H1 (cell line): ENCODE measurements around the gene MAJIN. TPM values are rescaled to one million over a fixed set of nuclear protein-coding genes. Genes with fewer than 3 reads are reported as not detected.

Experiments used
- CTCF ChIA-PET: fragments of 300-600 bp; sonication (Branson Sonifier 250); formaldehyde crosslinking; loops from one replicate; lab custom pipeline; 2021; ENCODE audit not compliant: partially characterized antibody; lab: Charles Lee
- POLR2A ChIA-PET: fragments of 300-600 bp; sonication (Branson Sonifier 250); formaldehyde crosslinking; loops from one replicate; lab custom pipeline; 2021; ENCODE audit warnings: inconsistent platforms; ENCODE audit not compliant: partially characterized antibody; lab: Charles Lee
- DNase-seq, 2 experiments: peaks; one replicate each; pipeline versions ENCODE4 v3.0.0 to v3.0.0-alpha.2; 2010 to 2022; ENCODE audit warnings: low spot score in 2 of 2, low read depth in 1 of 2, mixed read lengths in 1 of 2
- FAIRE-seq: peaks from 2 replicates; lab custom pipeline; 2011; peaks lifted over from hg19 to GRCh38; lab: Jason Lieb, UNC
- H2AFZ ChIP-seq: 2 replicates; pipeline ENCODE4 v1.8.1; 2012; ENCODE audit warnings: low read length, inconsistent platforms
- H2AK5ac ChIP-seq: 2 replicates; pipeline ENCODE4 v1.6.1; 2013; ENCODE audit warnings: low read depth, low read length
- H2BK120ac ChIP-seq: replicated peaks from 2 replicates; pipeline ENCODE3; 2013; ENCODE audit warnings: low read depth, low read length, inconsistent platforms
- H2BK12ac ChIP-seq: 2 replicates; pipeline ENCODE4 v1.6.1; 2013; ENCODE audit warnings: low read depth, low read length
- H2BK15ac ChIP-seq: 2 replicates; pipeline ENCODE4 v1.6.1; 2013; ENCODE audit warnings: low read length
- H2BK20ac ChIP-seq: 2 replicates; pipeline ENCODE4 v1.6.1; 2013; ENCODE audit warnings: low read length
- H2BK5ac ChIP-seq: 2 replicates; pipeline ENCODE4 v1.6.1; 2013; ENCODE audit warnings: low read depth, low read length
- H3K14ac ChIP-seq: 2 replicates; pipeline ENCODE4 v1.6.1; 2013; ENCODE audit warnings: inconsistent platforms; ENCODE audit not compliant: insufficient read length
- H3K18ac ChIP-seq: 2 replicates; pipeline ENCODE4 v1.6.1; 2013; ENCODE audit warnings: low read length; ENCODE audit errors: extremely low read depth
- H3K23ac ChIP-seq: 2 replicates; pipeline ENCODE4 v1.6.1; 2013; ENCODE audit warnings: inconsistent platforms; ENCODE audit not compliant: insufficient read length
- H3K23me2 ChIP-seq: 2 replicates; pipeline ENCODE4 v1.6.1; 2013; ENCODE audit warnings: low read depth, low read length
- H3K27ac ChIP-seq: 2 replicates; pipeline ENCODE4 v1.6.1; 2011; ENCODE audit warnings: low read depth, low read length, inconsistent platforms
- H3K27me3 ChIP-seq, 4 experiments: replicated peaks in 1 of 4; 1 replicate in 1 of 4; 2 replicates in 3 of 4; pipeline versions ENCODE4 v1.6.1 to v1.8.1; 2011 to 2013; ENCODE audit warnings: low read length in 3 of 4, mild to moderate bottlenecking in 3 of 4, inconsistent platforms in 2 of 4, mixed read lengths in 2 of 4, moderate library complexity in 1 of 4; ENCODE audit not compliant: control insufficient read depth in 3 of 4, insufficient read depth in 3 of 4; ENCODE audit errors: extremely low read depth in 1 of 4
- H3K36me3 ChIP-seq, 4 experiments: 2 replicates each; pipeline versions ENCODE4 v1.6.1 to v1.8.1; 2011 to 2013; ENCODE audit warnings: mild to moderate bottlenecking in 4 of 4, low read length in 3 of 4, moderate library complexity in 2 of 4, control low read depth in 1 of 4, inconsistent platforms in 1 of 4; ENCODE audit not compliant: insufficient read depth in 4 of 4, control insufficient read depth in 2 of 4
- H3K4ac ChIP-seq: replicated peaks from 2 replicates; pipeline ENCODE3; 2013; ENCODE audit warnings: low read length, low read depth, mixed read lengths, inconsistent platforms; ENCODE audit not compliant: insufficient read length
- H3K4me1 ChIP-seq, 4 experiments: replicated peaks in 1 of 4; 1 replicate in 1 of 4; 2 replicates in 3 of 4; pipeline versions ENCODE4 v1.6.1 to v1.8.1; 2011 to 2013; ENCODE audit warnings: low read length in 3 of 4, inconsistent platforms in 2 of 4, mixed read lengths in 1 of 4; ENCODE audit not compliant: insufficient read depth in 4 of 4, control insufficient read depth in 3 of 4
- H3K4me2 ChIP-seq, 2 experiments: 2 replicates each; pipeline versions ENCODE4 v1.6.1 to v1.8.1; 2011 to 2013; ENCODE audit warnings: low read depth in 2 of 2, low read length in 2 of 2, control low read depth in 1 of 2, inconsistent platforms in 1 of 2, mild to moderate bottlenecking in 1 of 2; ENCODE audit not compliant: insufficient read depth in 1 of 2
- H3K4me3 ChIP-seq, 4 experiments: fragments of 200-600, 300-600 bp in 1 of 4; sonication (generic), shearing (Covaris generic), sonication (Bioruptor Twin) in 1 of 4; 2 replicates each; pipeline versions ENCODE4 v1.5.1 to v1.8.1; 2011 to 2016; ENCODE audit warnings: low read length in 4 of 4, low read depth in 3 of 4, control low read depth in 2 of 4, inconsistent platforms in 2 of 4, mild to moderate bottlenecking in 2 of 4, mixed read lengths in 1 of 4, moderate library complexity in 1 of 4; ENCODE audit not compliant: insufficient read depth in 2 of 4; ENCODE audit errors: extremely low read depth in 1 of 4
- H3K56ac ChIP-seq: replicated peaks from 2 replicates; pipeline ENCODE3; 2013; ENCODE audit warnings: low read depth, mild to moderate bottlenecking, mixed read lengths, low read length, inconsistent platforms; ENCODE audit not compliant: insufficient read length
- H3K79me1 ChIP-seq: 2 replicates; pipeline ENCODE4 v1.6.1; 2013; ENCODE audit warnings: low read depth, low read length, control low read depth
- H3K79me2 ChIP-seq, 2 experiments: 2 replicates each; pipeline versions ENCODE4 v1.6.1 to v1.8.1; 2012 to 2013; ENCODE audit warnings: low read length in 2 of 2, mild to moderate bottlenecking in 2 of 2, inconsistent platforms in 1 of 2; ENCODE audit not compliant: insufficient read depth in 2 of 2, control insufficient read depth in 1 of 2
- H3K9ac ChIP-seq, 4 experiments: replicated peaks in 1 of 4; 1 replicate in 1 of 4; 2 replicates in 3 of 4; pipeline versions ENCODE4 v1.6.1 to v1.8.1; 2011 to 2013; ENCODE audit warnings: low read depth in 3 of 4, low read length in 3 of 4, control low read depth in 2 of 4, mild to moderate bottlenecking in 2 of 4, moderate library complexity in 2 of 4, inconsistent platforms in 1 of 4; ENCODE audit errors: extremely low read depth in 1 of 4
- H3K9me3 ChIP-seq, 2 experiments: 2 replicates each; pipeline versions ENCODE4 v1.6.1 to v1.8.1; 2012 to 2013; ENCODE audit warnings: mild to moderate bottlenecking in 2 of 2, moderate library complexity in 2 of 2, control low read depth in 1 of 2, inconsistent platforms in 1 of 2, low read depth in 1 of 2, low read length in 1 of 2, mixed read lengths in 1 of 2; ENCODE audit not compliant: insufficient read depth in 2 of 2
- H4K20me1 ChIP-seq, 2 experiments: replicated peaks in 1 of 2; 2 replicates each; pipeline versions ENCODE3 to v1.8.1; 2011 to 2013; ENCODE audit warnings: inconsistent platforms in 2 of 2, low read length in 2 of 2, mild to moderate bottlenecking in 1 of 2; ENCODE audit not compliant: insufficient read depth in 2 of 2, control insufficient read depth in 1 of 2
- H4K5ac ChIP-seq: 2 replicates; pipeline ENCODE4 v1.6.1; 2013; ENCODE audit warnings: low read length, low read depth, mixed read lengths, inconsistent platforms; ENCODE audit not compliant: insufficient read length
- H4K8ac ChIP-seq: 2 replicates; pipeline ENCODE4 v1.8.0; 2013; ENCODE audit warnings: mild to moderate bottlenecking, moderate library complexity, low read length, inconsistent platforms; ENCODE audit not compliant: insufficient read depth; ENCODE audit errors: extremely low read depth
- H4K91ac ChIP-seq: replicated peaks from 2 replicates; pipeline ENCODE3; 2013; ENCODE audit warnings: low read length, mixed read lengths, inconsistent platforms; ENCODE audit not compliant: insufficient read length
- WGBS, 2 experiments: shearing (Covaris generic) in 1 of 2; methylation state at CpG; one replicate each; pipeline versions ENCODE4 v1.1.6 to v1.1.7; 2013 to 2015; ENCODE audit warnings: low lambda C conversion rate in 2 of 2, mixed read lengths in 2 of 2, inconsistent platforms in 1 of 2, low coverage in 1 of 2, missing lambda C conversion rate in 1 of 2; ENCODE audit not compliant: insufficient replicate concordance in 2 of 2, insufficient coverage in 1 of 2, insufficient read length in 1 of 2; ENCODE audit errors: extremely low coverage in 1 of 2, missing lambda C conversion rate in 1 of 2; 5-methylcytosine and 5-hydroxymethylcytosine counted together
- polyA plus RNA-seq, 7 experiments: library from polyadenylated mRNA; depleted of rRNA in 3 of 7; stranded (reverse) in 5 of 7; unstranded in 2 of 7; fragments of >200 nt in 5 of 7; fragments of 200-250 nt in 2 of 7; gene quantifications; 1 replicate in 5 of 7; 2 replicates in 1 of 7; 4 replicates in 1 of 7; pipeline versions ENCODE4 v1.2.1 to v1.2.3, GENCODE V29; 2011 to 2013; ENCODE audit warnings: missing spikeins in 2 of 7, mixed read lengths in 2 of 7
- total RNA-seq: library from RNA; stranded (reverse); fragmentation: NEBNext Ultra II Directional; extraction: Animal tissue kit (Norgen Biotek cat#: 25700); gene quantifications from 2 replicates; pipeline ENCODE4 v1.2.1, GENCODE V29; 2021

Gene MAJIN
- total and polyA plus RNA-seq, 2 of the 8 experiments (the other 6 are each of a cell fraction or from before 2014, with no cell fraction given): not detected

- CTCF ChIA-PET: interaction anchor here (1.3 kb wide), 1 partner anchor 37 kb away, joined by 3 read pairs; the partner anchor contains the start of gene BATF2
- H3K27ac ChIP-seq: no peak overlapping the region
- no peak overlapping the region for H2BK15ac ChIP-seq
- no peak overlapping the region for H2BK120ac ChIP-seq
- no peak overlapping the region for H3K23ac ChIP-seq
- DNase-seq (no peak), FAIRE-seq (no peak)
- H3K36me3 ChIP-seq: no peaks in the 10 kb centered on the region
- POLR2A ChIA-PET: no interaction called here
- no peak overlapping the region for H4K5ac ChIP-seq
- H3K79me2 ChIP-seq: no peaks in the 10 kb centered on the region
- no peak overlapping the region for H3K4me3 ChIP-seq
- no peak overlapping the region for H2AK5ac ChIP-seq
- H3K79me1 ChIP-seq: no peaks in the 10 kb centered on the region
- no peak overlapping the region for H2BK5ac ChIP-seq
- H4K91ac ChIP-seq: no peak overlapping the region
- WGBS, 2 experiments: 89% methylated on average over 3 of the region's 3 CpGs; no CpG with 5 or more reads in 1 of the 2 experiments
- H4K8ac ChIP-seq: no peak overlapping the region
- no peak overlapping the region for H2BK20ac ChIP-seq
- H4K20me1 ChIP-seq: no peaks in the 10 kb centered on the region
- H3K14ac ChIP-seq: no peak overlapping the region
- H3K9ac ChIP-seq: no peak overlapping the region
- H3K56ac ChIP-seq: no peak overlapping the region
- H3K4ac ChIP-seq: no peak overlapping the region
- no peaks in the 10 kb centered on the region for H3K9me3 ChIP-seq
- H3K23me2 ChIP-seq: no peaks in the 10 kb centered on the region
- H3K4me1 ChIP-seq: no peaks in the 10 kb centered on the region
- H2AFZ ChIP-seq: no peak overlapping the region
- H3K4me2 ChIP-seq: no peak overlapping the region
- H3K18ac ChIP-seq: no peak overlapping the region
- H3K27me3 ChIP-seq: no peaks in the 10 kb centered on the region
- no peak overlapping the region for H2BK12ac ChIP-seq
Measured at GRCh38 chr11:64959498-64959897, 12.4 kb downstream of the MAJIN start.
